GM12873 (cell line): ENCODE data around the gene SRR.

Source experiments
- CTCF ChIP-seq: IDR thresholded peaks from 2 replicates; pipeline ENCODE4 v1.5.1; 2012; ENCODE audit warnings: low read depth, mild to moderate bottlenecking, moderate library complexity, low read length, control low read depth; ENCODE audit not compliant: insufficient read depth; ENCODE audit errors: missing control alignments

Gene SRR

DNA sequence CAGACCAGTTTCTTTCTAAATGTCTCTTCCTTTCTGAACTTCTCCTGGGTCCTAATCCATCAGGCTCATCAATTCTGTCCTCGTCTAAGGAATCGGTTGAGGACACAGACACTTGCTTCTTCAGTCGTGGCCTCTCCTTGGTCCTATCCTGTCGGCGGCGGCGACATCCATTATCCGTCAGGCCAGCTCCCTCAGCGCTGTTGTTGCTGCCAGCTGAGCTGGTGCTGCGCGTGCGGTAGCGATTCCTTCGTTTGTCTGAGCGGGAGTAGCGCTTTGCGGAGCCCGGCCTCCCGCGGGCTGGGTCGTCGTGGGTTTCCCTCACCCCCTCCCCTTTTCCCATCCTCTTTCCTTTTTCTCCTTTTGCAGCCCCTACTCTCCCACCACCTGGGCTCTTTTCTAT, 4.0 kb upstream of the SRR start:
- TF ChIP-seq CTCF: no peak

DNA sequence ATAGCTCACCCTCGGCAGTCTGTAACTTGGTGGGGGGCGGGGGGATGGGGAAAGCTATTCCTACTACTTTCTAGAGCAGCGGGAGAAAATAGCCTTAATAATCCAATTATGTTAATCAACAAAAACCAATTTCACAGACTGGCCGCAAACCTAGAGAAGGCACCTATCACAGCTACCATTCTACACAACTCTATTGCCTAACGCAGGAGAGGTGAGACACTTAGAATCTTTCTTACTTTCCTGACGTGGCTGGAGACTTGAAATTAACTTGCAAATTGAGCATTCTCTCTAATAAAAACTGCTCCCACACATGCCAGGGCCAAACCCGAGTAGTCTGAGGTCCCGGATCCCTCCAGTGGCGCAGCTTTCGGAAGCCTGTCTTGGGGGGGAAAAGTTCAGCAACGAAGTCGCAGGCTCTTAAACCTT, 959 bp upstream of the SRR start:
- TF ChIP-seq CTCF: no peak

- no peak for TF ChIP-seq CTCF
These were observed 1.2 kb downstream of the SRR start for GRCh38 chr17:2304931-2305330.

- TF ChIP-seq CTCF: no peak
These were observed 5.8 kb downstream of the SRR start for GRCh38 chr17:2309338-2310154.

- no peak for TF ChIP-seq CTCF
These were observed 9.0 kb downstream of the SRR start for GRCh38 chr17:2312736-2313135.

GRCh38 chr17:2317796-2318195, 14.0 kb downstream of the SRR start:
- TF ChIP-seq CTCF: no peak

DNA sequence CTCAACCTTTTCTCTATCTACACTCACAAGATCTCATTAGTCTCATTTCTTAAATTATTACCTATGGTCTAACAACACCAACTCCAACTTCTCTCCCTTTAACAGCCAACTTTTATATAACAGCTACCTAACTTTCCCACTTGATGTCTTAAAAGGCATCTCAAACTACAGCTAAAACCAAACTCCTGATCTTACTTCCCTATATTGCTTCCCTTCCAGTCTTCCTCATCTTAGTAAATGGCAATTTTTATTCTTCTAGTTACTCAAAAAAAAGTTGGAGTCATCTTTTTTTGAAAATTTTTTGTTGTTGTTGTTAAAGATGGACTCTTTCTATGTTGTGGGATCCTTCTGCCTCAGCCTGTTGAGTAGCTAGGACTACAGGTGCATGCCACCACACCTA, 15.3 kb downstream of the SRR start:
- no peak for TF ChIP-seq CTCF
